ENCODE measurements around the gene TNK1.
"Not testable (repeated sequence)": the region's sequence is repeated elsewhere in the genome, so short reads cannot be mapped to it uniquely, and the experiment has no call there.

TNK1 gene

DNA sequence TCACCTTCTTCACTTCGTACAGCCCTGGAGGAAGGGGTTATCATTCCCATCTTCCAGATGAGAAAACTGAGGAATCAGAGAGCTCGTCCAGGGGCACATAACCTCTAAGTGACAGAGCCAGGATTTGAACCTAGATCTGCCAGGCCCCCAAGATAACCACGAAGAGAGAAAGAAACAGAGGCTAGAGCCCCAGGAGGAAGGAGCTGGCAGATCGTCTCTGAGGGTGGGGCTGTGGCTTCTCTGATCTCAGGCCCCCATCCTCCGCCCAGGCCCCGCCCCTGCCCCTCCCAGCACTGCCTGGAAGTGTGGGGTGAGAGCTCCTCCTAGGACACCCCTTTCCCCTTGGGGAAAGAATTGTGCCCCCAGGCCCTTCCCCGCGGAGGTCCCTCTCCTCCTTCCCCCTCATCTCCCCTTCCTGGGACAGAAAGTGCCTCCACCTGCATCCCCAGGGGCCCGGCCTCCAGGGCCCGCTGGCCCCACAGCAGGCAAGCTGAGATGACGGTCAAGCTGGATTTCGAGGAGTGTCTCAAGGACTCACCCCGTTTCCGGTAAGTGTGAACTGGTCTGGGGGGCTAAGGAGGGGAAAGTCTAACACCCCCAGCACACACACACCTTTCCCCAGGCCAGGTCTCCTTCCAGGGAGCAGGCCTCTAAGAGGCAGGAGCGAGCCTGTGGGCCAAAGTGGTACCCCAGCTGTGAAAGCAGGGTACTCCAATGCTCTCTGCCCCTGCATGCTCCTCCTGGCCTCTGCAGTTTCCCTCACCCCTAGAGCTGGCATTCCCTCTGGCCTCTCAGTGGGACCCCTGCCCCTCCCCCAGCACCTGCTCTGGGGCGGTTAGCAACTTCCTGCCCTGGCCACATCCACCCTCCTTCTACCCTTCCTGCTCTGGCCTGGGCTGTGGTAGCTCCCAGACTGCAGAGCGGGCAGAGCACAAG, 44.4 kb upstream of the TNK1 start, which contains the start of gene ACAP1:
ACAP1 (plus strand) TSS at position 290 of the 936 bp plus-strand sequence; CDS start at position 496, 206 bp downstream.
- TF ChIP-seq, protein P1, sequence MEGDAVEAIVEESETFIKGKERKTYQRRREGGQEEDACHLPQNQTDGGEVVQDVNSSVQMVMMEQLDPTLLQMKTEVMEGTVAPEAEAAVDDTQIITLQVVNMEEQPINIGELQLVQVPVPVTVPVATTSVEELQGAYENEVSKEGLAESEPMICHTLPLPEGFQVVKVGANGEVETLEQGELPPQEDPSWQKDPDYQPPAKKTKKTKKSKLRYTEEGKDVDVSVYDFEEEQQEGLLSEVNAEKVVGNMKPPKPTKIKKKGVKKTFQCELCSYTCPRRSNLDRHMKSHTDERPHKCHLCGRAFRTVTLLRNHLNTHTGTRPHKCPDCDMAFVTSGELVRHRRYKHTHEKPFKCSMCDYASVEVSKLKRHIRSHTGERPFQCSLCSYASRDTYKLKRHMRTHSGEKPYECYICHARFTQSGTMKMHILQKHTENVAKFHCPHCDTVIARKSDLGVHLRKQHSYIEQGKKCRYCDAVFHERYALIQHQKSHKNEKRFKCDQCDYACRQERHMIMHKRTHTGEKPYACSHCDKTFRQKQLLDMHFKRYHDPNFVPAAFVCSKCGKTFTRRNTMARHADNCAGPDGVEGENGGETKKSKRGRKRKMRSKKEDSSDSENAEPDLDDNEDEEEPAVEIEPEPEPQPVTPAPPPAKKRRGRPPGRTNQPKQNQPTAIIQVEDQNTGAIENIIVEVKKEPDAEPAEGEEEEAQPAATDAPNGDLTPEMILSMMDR (IDR thresholded peaks at IDR 0.05; ENCODE audit: borderline replicate concordance, extremely low read depth, low read length, poor library complexity, severe bottlenecking), result no peak
- no peak for TF ChIP-seq EZH2 (IDR thresholded peaks at IDR 0.05; ENCODE audit: borderline replicate concordance, low read depth, low read length, severe bottlenecking)
- DNase-seq, result peak; percentile 97
- H3K4me2 ChIP-seq (ENCODE audit: insufficient read depth, low read length), result peak within 1 kb of the TSS; percentile 81
- H2AFZ ChIP-seq (ENCODE audit: low read depth, low read length), result peak within 1 kb of the TSS; percentile 52
- peak; percentile 91 for ATAC-seq (ENCODE audit: insufficient read depth, low read depth)
- peak within 1 kb of the TSS; percentile 98 for H3K27ac ChIP-seq (ENCODE audit: low read length)
- H3K9me3 ChIP-seq (ENCODE audit: insufficient read depth, low read length, severe bottlenecking), result no peaks in the 10 kb centered on the region
- H3K36me3 ChIP-seq (ENCODE audit: insufficient read depth, low read length), result peaks cover 5% of the 10 kb centered on the region
- peak within 1 kb of the TSS; percentile 30 to 60 for H3K4me3 ChIP-seq (ENCODE audit: low read depth in 1 of 2, low read length in 2 of 2)
- peaks cover 31% of the 10 kb centered on the region for H3K79me2 ChIP-seq (ENCODE audit: insufficient read depth, low read length)
- H4K20me1 ChIP-seq (ENCODE audit: insufficient read depth, low read length), result no peaks in the 10 kb centered on the region
- peak within 1 kb of the TSS; percentile 69 for H3K9ac ChIP-seq (ENCODE audit: low read depth, low read length)
- H3K27me3 ChIP-seq (ENCODE audit: insufficient read depth, low read length, poor library complexity), result no peaks in the 10 kb centered on the region
- H3K4me1 ChIP-seq (ENCODE audit: insufficient read depth, low read length), result peaks cover 35% of the 10 kb centered on the region

DNA sequence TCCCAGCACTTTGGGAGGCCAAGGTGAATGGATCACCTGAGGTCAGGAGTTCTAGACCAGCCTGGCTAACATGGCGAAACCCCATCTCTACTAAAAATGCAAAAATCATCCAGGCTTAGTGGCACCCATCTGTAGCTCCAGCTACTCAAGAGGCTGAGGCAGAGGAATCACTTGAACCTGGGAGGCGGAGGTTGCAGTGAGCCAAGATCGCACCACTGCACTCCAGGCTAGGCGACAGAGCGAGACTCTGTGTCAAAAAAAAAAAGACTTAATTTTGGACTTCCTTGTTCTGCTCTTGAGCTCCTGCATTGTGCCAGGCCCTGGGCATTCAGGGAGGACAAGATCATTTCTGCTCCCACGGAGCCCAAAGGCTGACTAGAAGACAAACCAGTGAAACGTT, 43.3 kb upstream of the TNK1 start:
- H4K20me1 ChIP-seq (ENCODE audit: insufficient read depth, low read length); H3K9me3 ChIP-seq (ENCODE audit: insufficient read depth, low read length, severe bottlenecking); DNase-seq; H2AFZ ChIP-seq (ENCODE audit: low read depth, low read length); ATAC-seq (ENCODE audit: insufficient read depth, low read depth); H3K27me3 ChIP-seq (ENCODE audit: insufficient read depth, low read length, poor library complexity): not testable (repeated sequence)
- H3K27ac ChIP-seq (ENCODE audit: low read length), result peak overlapping the region; percentile 98
- H3K4me1 ChIP-seq (ENCODE audit: insufficient read depth, low read length), result peaks cover 35% of the 10 kb centered on the region
- peak overlapping the region in 1 of 2 experiments; percentile 60; a peak in 2 of 4 replicates for H3K4me3 ChIP-seq (ENCODE audit: low read depth in 1 of 2, low read length in 2 of 2)
- peaks cover 31% of the 10 kb centered on the region for H3K79me2 ChIP-seq (ENCODE audit: insufficient read depth, low read length)
- H3K9ac ChIP-seq (ENCODE audit: low read depth, low read length), result peak overlapping the region; percentile 69
- H3K36me3 ChIP-seq (ENCODE audit: insufficient read depth, low read length), result peaks cover 14% of the 10 kb centered on the region
- H3K4me2 ChIP-seq (ENCODE audit: insufficient read depth, low read length), result peak overlapping the region; percentile 81

DNA sequence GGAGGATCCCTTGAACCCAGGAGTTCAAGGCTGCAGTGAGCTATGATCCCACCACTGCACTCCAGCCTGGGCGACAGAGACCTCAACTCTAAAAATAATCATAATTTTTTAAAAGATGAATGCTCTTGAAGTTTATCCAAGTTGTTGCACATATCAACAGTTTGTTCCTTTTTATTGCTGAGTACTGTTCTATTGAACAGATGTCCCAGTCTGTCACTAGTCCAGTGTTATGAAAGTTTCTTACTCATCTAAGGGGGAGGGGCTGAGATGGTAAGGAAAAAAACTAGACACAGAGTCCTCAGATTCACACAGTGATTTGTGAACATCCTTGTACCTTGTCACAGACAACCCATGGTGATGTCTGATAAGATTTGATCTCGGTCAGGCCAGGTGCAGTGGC, 40.7 kb upstream of the TNK1 start:
- Histone ChIP-seq H3K4me3 (ENCODE audit: low read depth in 1 of 2, low read length in 2 of 2) (no peak overlapping the region), H3K9ac (ENCODE audit: low read depth, low read length) (no peak overlapping the region), H3K27me3 (ENCODE audit: insufficient read depth, low read length, poor library complexity) (no peaks in the 10 kb centered on the region), H3K79me2 (ENCODE audit: insufficient read depth, low read length) (peaks cover 30% of the 10 kb centered on the region), H3K9me3 (ENCODE audit: insufficient read depth, low read length, severe bottlenecking) (no peaks in the 10 kb centered on the region), H3K36me3 (ENCODE audit: insufficient read depth, low read length) (peaks cover 23% of the 10 kb centered on the region), H3K4me1 (ENCODE audit: insufficient read depth, low read length) (peaks cover 28% of the 10 kb centered on the region), H3K27ac (ENCODE audit: low read length) (no peak overlapping the region), H3K4me2 (ENCODE audit: insufficient read depth, low read length) (no peak overlapping the region), H4K20me1 (ENCODE audit: insufficient read depth, low read length) (no peaks in the 10 kb centered on the region; the same call in 1 of the 2 replicates), H2AFZ (ENCODE audit: low read depth, low read length) (no peak overlapping the region)
- no peak for DNase-seq
- no peak for ATAC-seq (ENCODE audit: insufficient read depth, low read depth)
- TF ChIP-seq, protein P1 (IDR thresholded peaks at IDR 0.05; ENCODE audit: borderline replicate concordance, extremely low read depth, low read length, poor library complexity, severe bottlenecking), result no peak
- no peak for TF ChIP-seq EZH2 (IDR thresholded peaks at IDR 0.05; ENCODE audit: borderline replicate concordance, low read depth, low read length, severe bottlenecking)

DNA sequence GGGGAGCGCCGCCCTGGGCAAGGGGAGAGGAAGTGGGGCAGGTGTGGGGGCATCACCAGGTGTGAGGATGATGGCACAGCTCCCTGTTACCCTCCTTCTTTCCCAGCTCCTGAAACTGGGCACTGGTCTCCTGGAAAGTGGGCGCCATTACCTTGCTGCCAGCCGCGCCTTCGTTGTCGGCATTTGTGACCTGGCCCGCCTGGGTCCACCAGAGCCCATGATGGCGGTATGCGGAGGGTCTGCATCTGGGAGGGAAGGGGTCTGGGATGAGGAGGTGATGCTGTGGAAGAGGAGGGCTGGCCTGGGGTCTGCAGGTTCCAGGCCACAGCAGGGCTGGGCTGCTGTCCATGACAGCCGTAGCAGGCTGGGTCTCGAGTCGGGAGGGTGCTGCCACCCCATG, 39.0 kb upstream of the TNK1 start:
- Histone ChIP-seq H3K4me3 (ENCODE audit: low read depth in 1 of 2, low read length in 2 of 2) (no peak overlapping the region), H3K9ac (ENCODE audit: low read depth, low read length) (0 out of 2 replicates have a peak overlapping the region, but pooled peaks have one; percentile 5), H3K4me2 (ENCODE audit: insufficient read depth, low read length) (no peak overlapping the region), H3K27ac (ENCODE audit: low read length) (no peak overlapping the region), H4K20me1 (ENCODE audit: insufficient read depth, low read length) (peaks cover 3% of the 10 kb centered on the region; the same call in 1 of the 2 replicates), H3K36me3 (ENCODE audit: insufficient read depth, low read length) (peaks cover 32% of the 10 kb centered on the region), H3K9me3 (ENCODE audit: insufficient read depth, low read length, severe bottlenecking) (no peaks in the 10 kb centered on the region), H3K4me1 (ENCODE audit: insufficient read depth, low read length) (peaks cover 11% of the 10 kb centered on the region), H2AFZ (ENCODE audit: low read depth, low read length) (no peak overlapping the region), H3K79me2 (ENCODE audit: insufficient read depth, low read length) (peaks cover 17% of the 10 kb centered on the region), H3K27me3 (ENCODE audit: insufficient read depth, low read length, poor library complexity) (no peaks in the 10 kb centered on the region)
- DNase-seq (no peak), ATAC-seq (ENCODE audit: insufficient read depth, low read depth) (no peak)
- TF ChIP-seq, protein P1 (IDR thresholded peaks at IDR 0.05; ENCODE audit: borderline replicate concordance, extremely low read depth, low read length, poor library complexity, severe bottlenecking), result no peak

Data from DND-41 (cell line).